ENCODE results near the gene COMP. TPM values are rescaled to one million over a fixed set of nuclear protein-coding genes. Genes with fewer than 3 reads are reported as not detected.
A peak's percentile ranks its signal among the peaks of the same experiment; 100 is the strongest.
"Not testable (repeated sequence)": the region's sequence is repeated elsewhere in the genome, so short reads cannot be mapped to it uniquely, and the experiment has no call there.

The COMP gene
- not detected in 2 replicates for total RNA-seq (2014; rRNA removed; shearing (Covaris generic))
- polyA plus RNA-seq (2015; cell fraction: cytosol; rRNA removed): 0.08 TPM in 1 of 2 replicates, not detected in the other
- polyA plus RNA-seq (2015; cell fraction: nucleus; rRNA removed): not detected in 2 replicates

DNA sequence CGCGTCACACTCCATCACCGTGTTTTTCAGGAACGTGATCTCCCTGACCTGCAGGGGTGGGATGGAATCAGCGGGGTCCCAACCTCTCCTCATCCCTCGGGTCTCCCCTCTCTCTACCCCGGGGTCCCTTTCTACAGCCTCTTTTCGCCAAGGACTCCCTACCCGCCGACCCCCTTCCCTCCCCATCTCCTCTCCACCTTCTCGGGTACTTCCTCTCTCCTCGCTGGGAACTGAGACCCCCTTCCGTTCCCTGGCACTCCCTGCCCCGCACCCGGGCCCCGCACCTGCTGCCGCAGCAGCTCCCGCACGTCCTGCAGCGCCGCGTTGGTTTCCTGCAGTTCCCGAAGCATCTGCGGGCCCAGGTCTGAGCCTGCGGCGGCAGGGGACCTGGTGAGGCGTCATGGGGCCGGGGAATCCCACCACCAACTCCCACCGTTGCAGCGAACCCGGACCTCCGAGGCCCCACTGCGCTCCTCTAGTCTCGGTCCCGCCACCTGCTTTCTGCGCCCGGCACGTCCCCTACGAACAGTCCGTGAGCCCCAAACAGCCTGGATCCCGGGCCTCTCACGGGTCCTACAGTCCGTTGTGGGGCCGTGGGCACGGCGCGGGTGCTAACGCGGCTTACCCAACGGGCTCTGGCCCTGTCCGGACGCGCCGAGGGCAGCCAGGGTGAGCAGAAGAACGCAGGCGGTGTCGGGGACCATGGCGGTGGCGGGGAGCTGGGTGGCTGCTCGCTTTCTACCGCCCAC is at the start of gene COMP:
Gene COMP (minus strand): TSS at position 740 of the 749 bp plus-strand sequence. CDS start 36 bp downstream, at position 704.
- in situ Hi-C loops (cut with HindIII; ENCODE audit: low pct_unique_long_range_greater_than_20kb, low sequenced_read_pairs): no loop called here
- DNase-seq (ENCODE audit: low read depth, low spot score): no peak

DNA sequence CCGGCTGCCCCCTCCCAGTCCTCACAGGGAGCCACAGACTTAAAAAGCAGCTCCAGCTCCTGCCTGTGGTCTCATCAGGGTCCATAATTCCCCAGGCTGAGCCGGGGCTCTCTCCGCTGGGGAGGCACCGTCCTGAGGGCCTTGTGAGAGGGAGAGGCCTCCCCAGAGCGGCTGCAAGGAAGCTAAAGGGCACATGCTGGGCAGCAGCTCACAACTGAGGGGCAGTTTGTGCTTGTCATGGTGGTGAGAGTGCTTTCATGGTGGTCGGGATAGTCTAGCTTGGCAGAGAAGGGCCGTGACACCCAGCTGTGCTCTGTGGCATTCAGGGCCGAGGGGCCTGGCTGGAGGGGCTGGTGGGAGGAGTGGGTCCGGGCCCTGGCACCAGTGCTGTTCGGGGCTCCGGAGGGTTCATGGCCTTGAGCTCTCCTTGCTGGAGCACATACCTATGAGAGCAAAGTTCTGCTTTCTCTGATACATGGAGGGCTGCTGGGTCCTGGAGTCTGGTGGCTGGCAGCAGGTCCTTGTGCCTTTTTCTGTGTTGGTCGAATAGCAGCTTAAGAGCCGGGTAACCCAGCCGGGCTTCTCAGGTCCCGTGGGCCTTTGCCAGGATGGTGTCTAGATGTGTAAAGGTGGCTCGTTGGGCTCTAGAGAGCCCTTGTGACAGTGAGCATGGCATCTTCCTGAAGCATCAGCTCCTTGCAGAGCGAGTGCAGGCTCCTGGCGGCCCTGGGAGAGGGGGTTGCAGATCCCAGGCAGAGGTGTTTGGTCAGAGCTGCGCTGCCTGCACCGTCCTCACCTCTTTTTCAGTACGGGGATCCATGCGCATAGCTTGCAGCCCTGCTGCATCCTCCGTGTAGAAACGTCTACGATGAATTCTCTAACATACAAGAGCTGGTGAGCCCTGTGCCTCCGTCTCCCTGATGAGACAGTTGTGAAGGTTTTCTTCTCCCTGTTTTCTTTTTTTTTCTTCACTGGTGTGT is 49.5 kb upstream of the COMP start:
- in situ Hi-C loops (cut with HindIII; ENCODE audit: low pct_unique_long_range_greater_than_20kb, low sequenced_read_pairs): no loop called here
- no peak for DNase-seq (ENCODE audit: low read depth, low spot score)

DNA sequence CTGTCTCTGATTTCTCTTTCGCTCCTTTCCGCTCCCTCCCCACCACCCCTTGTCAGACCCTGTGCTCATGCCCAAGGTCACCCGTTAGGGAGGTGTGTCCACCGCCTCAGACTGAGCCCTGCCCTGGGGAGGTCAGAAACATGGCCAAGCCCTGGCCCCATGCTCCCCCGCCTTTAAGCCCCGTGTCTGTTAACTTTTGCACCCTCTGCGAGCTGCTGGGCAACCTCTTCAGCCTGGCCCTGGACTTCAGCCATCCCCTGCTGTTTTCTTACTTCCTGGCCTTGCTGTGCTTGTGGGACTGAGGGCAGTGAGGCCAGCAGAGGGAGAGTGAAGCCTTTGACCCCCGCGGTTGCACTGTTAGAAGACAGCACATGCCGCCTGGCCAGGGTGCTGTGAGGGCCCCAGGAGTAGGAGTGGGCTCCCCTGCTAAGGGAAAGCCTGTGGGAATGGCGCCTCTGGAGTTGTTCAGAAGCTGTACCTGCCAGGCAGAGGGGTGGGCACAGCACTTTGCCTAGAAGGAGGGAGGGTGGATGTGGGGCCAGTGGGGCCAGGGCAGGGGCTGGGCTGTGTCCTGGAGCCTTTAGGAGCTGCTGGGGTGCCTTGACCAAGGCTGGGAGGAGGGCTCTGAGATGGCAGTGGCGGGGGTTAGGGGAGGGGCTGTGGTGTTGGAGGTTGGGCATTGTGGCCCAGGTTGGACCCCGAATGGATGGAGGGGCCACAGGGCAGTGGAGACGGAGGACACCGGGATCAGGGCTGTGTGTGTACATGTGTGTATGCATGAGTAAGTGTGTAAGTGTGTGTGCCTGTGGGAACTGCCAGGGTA is 48.6 kb upstream of the COMP start:
- DNase-seq (ENCODE audit: low read depth, low spot score): no peak
- in situ Hi-C loops (cut with HindIII; ENCODE audit: low pct_unique_long_range_greater_than_20kb, low sequenced_read_pairs): no loop called here

DNA sequence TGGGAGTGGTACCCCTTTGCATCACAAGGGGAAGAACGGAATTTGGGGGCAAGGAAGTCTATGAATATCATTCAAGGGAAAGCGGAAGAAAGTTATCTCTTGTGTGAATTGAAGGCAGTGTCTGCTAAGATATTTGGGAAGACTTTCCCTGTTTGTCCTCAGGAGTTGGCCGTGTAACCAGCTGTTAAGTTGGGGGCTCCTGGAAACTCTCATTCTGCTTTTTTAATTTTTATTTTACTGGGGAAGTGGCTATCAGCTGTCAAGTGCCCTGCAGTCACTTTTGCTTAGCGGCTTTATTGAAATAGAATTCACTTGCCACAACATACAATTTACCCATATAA is 43.5 kb upstream of the COMP start:
- in situ Hi-C loops (cut with HindIII; ENCODE audit: low pct_unique_long_range_greater_than_20kb, low sequenced_read_pairs): no loop called here

DNA sequence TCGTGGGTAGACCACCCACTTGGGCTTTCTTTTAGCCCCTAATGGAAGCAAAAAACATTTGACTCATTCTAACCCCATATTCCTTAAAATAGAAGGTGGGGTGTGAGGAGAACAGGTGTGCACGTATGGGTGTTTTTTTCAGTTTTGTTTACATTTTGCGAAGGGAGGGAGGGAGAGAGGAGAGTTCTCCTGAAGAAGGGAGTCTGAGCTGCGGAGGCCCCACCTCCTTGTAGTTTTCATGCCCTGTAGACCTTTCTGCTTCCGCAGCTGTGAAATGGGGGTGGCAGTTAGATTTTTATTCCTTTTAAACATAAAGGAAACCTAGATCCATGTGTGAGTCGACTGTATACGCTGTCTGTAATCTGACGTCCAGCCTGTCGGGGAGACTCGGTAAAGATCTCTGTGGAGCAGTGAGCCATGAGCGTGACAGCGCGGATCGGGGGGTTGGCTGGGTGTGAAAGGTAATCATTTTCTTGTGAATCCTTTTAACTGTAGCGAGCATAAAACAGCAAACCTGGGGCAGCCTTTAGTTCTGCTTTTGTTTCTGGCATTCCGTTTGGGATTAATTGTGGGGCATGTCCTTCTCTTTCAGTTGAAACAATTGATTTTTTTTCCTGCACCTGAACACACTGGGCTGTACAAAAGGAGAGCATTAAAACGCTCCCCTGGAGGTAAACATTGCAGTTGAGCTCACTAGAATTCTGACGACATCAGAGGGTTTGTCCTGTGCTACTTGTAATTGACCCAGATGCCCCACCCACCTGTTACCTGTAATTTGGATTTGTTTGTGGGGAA is 42.9 kb upstream of the COMP start:
- in situ Hi-C loops (cut with HindIII; ENCODE audit: low pct_unique_long_range_greater_than_20kb, low sequenced_read_pairs): no loop called here
- no peak for DNase-seq (ENCODE audit: low read depth, low spot score)

More for the DNA sequence above, 43.5 kb upstream of the COMP start:
- DNase-seq (ENCODE audit: low read depth, low spot score): no peak

DNA sequence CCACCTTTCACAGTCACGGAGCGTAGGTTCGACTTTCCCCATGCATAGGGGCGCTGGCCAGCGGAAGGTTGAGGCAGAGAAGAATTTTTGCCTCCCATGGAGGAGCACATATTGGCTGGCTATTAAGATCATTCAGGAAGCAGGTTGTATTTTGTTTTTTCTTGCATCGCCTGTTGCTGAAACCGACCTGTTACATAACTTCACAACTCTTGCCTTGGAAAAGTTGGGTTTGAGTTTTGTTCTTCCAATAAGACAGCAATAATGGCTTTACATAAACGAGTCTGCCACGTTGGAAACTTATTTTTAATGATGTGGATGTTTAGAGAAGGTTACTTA is 42.0 kb upstream of the COMP start:
- no peak for DNase-seq (ENCODE audit: low read depth, low spot score)

GRCh38 chr19:18832306-18833140 is 41.4 kb upstream of the COMP start:
- DNase-seq (ENCODE audit: low read depth, low spot score): no peak
- in situ Hi-C loops (cut with HindIII; ENCODE audit: low pct_unique_long_range_greater_than_20kb, low sequenced_read_pairs): no loop called here

More for the DNA sequence above, 42.0 kb upstream of the COMP start:
- in situ Hi-C loops (cut with HindIII; ENCODE audit: low pct_unique_long_range_greater_than_20kb, low sequenced_read_pairs): no loop called here

DNA sequence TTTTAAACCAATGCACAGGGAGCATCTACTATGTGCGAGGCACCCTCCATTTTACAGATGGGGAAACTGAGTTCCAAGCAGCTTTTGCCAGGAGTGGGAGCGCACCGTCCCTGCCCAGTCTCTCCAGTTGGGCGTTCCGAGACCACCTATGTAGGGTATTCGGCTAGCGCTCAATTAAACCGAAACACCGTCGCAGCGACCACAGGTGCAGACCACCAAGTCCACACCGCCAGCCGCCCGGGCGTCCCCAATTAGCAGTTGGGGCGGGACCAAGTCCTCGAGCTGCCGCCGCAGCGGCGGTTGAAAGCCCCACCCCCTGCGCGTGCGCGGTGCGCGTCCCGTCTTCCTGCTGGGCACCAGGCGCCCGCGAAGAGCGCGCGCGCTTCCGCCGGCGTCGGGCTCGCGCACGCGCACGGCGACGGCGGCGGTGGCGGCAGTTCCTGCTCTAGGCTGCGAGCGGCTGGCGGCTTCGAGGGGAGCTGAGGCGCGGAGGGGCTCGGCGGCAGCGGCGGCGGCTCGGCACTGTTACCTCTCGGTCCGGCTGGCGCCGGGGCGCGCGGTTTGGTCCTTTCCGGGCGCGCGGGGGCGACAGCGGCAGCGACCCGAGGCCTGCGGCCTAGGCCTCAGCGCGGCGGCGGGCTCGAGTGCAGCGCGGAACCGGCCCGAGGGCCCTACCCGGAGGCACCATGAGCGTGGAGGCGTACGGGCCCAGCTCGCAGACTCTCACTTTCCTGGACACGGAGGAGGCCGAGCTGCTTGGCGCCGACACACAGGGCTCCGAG is 40.6 kb upstream of the COMP start, which contains the start of gene UPF1:
Gene UPF1 (plus strand): TSS at position 436 of the 782 bp plus-strand sequence. CDS start 251 bp downstream, at position 687.
- in situ Hi-C loops (cut with HindIII; ENCODE audit: low pct_unique_long_range_greater_than_20kb, low sequenced_read_pairs): no loop called here
- DNase-seq (ENCODE audit: low read depth, low spot score): peak; percentile 87

- DNase-seq (ENCODE audit: low read depth, low spot score): no peak
- in situ Hi-C loops (cut with HindIII; ENCODE audit: low pct_unique_long_range_greater_than_20kb, low sequenced_read_pairs): no loop called here
These were observed 39.4 kb upstream of the COMP start for GRCh38 chr19:18830488-18830887.

GRCh38 chr19:18828786-18829185 is 37.7 kb upstream of the COMP start:
- in situ Hi-C loops (cut with HindIII; ENCODE audit: low pct_unique_long_range_greater_than_20kb, low sequenced_read_pairs): no loop called here

GRCh38 chr19:18817574-18817973 is 26.5 kb upstream of the COMP start:
- in situ Hi-C loops (cut with HindIII; ENCODE audit: low pct_unique_long_range_greater_than_20kb, low sequenced_read_pairs): no loop called here
- no peak for DNase-seq (ENCODE audit: low read depth, low spot score)

More at GRCh38 chr19:18828786-18829185, 37.7 kb upstream of the COMP start:
- no peak for DNase-seq (ENCODE audit: low read depth, low spot score)

DNA sequence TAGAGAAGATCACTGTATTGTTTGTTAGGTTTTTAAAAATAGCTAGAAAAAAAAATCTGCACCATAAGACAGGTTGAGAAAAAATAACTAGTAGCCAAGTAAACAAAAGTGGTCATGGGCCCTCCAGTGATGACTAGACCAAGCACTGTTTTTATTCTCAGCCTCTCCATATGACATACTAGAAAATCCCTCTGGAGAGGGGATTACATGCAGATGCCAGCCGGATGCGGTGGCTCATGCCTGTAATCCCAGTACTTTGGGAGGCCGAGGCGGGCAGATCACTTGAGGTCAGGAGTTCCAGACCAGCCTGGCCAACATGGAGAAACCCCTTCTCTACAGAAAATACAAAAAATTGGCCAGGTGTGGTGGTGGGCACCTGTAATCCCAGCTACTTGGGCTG is 25.5 kb upstream of the COMP start:
- DNase-seq (ENCODE audit: low read depth, low spot score); in situ Hi-C loops (cut with HindIII; ENCODE audit: low pct_unique_long_range_greater_than_20kb, low sequenced_read_pairs): not testable (repeated sequence)

DNA sequence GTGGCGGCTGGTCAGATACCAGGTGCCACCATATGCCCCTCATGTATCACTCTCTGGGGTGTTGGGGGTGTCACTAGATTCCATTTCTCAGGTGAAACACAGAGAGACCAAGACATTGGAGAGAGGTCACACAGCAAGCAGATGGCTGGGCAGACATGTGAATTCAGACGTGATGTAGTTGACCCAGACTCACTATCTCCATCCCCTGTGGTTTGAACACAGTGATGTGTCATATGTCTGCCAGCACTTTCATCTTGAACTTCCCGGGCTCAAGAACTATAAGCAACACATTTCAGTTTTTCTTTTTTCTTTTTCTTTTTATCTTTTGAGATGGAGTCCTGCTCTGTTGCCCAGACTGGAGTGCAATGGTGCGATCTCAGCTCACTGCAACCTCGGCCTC is 24.6 kb upstream of the COMP start:
- in situ Hi-C loops (cut with HindIII; ENCODE audit: low pct_unique_long_range_greater_than_20kb, low sequenced_read_pairs): no loop called here
- DNase-seq (ENCODE audit: low read depth, low spot score): no peak

- DNase-seq (ENCODE audit: low read depth, low spot score): no peak
- in situ Hi-C loops (cut with HindIII; ENCODE audit: low pct_unique_long_range_greater_than_20kb, low sequenced_read_pairs): no loop called here
These were observed 23.0 kb upstream of the COMP start for GRCh38 chr19:18814063-18814462.

DNA sequence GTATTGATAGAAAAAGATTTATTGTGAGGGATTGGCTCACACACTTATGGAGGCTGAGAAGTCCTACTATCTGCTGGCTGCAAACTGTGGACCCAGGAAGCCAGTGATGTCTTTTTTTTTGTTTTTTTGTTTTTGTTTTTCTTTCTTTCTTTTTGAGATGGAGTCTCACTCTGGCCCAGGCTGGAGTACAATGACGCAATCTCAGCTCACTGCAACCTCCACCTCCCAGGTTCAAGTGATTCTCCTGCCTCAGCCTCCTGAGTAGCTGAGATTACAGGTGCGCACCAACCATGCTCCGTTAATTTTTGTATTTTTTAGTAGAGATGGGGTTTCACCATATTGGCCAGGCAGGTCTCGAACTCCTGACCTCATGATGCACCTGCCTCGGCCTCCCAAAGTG is 20.5 kb upstream of the COMP start:
- DNase-seq (ENCODE audit: low read depth, low spot score); in situ Hi-C loops (cut with HindIII; ENCODE audit: low pct_unique_long_range_greater_than_20kb, low sequenced_read_pairs): not testable (repeated sequence)

Data from SK-MEL-5 (cell line).